ENCODE data around the gene YOD1. TPM values are rescaled to one million over a fixed set of nuclear protein-coding genes. Genes with fewer than 3 reads are reported as not detected.

Gene YOD1
- polyA plus RNA-seq, 4 donors, result 13.2 to 16.0 (median 14.0) TPM

- DNase-seq (ENCODE audit: low read depth in 4 of 4, low spot score in 2 of 4), result no peak
These were observed 21.9 kb downstream of the YOD1 start for GRCh38 chr1:207028884-207029650.

- no peak for DNase-seq (ENCODE audit: low read depth in 4 of 4, low spot score in 2 of 4)
These were observed 23.1 kb downstream of the YOD1 start for GRCh38 chr1:207027921-207028320.

- DNase-seq (ENCODE audit: low read depth in 4 of 4, low spot score in 2 of 4), result no peak
These were observed 23.7 kb downstream of the YOD1 start for GRCh38 chr1:207027206-207027777.

- DNase-seq (ENCODE audit: low read depth in 4 of 4, low spot score in 2 of 4), result no peak
These were observed 24.9 kb downstream of the YOD1 start for GRCh38 chr1:207026104-207026534.

DNA sequence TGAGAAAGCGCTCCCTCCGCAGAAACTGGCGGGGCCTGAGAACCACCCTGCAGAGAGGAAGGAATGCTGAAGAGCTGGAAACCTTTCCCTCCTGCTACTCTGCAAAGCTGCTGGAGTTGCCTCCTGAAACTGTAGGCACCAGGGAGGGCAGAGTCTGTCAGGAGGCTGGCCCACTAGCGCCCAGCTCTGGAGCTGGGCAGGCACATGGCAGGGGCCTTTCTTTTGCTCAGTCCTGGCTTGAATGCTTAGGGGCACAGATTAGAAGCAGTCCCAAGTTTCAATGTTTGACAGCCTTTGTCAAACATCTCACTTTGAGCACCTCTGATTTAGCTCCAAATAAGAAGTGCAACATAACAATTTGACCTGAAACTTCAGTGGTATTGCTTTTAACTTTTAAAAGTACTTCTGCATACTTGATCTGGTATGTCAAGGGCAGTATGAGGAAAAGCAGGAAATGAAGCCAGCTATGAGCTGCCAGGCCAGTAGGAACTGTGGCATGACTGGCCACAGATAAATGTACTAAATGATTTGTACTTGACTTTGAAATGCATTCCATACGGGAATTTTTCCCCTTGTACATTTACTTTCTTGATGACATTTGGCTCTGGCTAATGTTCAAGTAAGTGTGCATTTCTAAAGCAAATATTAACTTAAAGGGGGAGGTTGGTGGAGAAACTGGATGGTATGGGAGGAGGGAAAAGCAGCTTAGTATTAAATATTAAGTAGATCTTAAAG, 25.7 kb downstream of the YOD1 start:
- no peak for DNase-seq (ENCODE audit: low read depth in 4 of 4, low spot score in 2 of 4)

GRCh38 chr1:207024202-207025145, 26.5 kb downstream of the YOD1 start:
- DNase-seq (ENCODE audit: low read depth in 4 of 4, low spot score in 2 of 4), result no peak

- no peak for DNase-seq (ENCODE audit: low read depth in 4 of 4, low spot score in 2 of 4)
These were observed 27.9 kb downstream of the YOD1 start for GRCh38 chr1:207022996-207023679.

DNA sequence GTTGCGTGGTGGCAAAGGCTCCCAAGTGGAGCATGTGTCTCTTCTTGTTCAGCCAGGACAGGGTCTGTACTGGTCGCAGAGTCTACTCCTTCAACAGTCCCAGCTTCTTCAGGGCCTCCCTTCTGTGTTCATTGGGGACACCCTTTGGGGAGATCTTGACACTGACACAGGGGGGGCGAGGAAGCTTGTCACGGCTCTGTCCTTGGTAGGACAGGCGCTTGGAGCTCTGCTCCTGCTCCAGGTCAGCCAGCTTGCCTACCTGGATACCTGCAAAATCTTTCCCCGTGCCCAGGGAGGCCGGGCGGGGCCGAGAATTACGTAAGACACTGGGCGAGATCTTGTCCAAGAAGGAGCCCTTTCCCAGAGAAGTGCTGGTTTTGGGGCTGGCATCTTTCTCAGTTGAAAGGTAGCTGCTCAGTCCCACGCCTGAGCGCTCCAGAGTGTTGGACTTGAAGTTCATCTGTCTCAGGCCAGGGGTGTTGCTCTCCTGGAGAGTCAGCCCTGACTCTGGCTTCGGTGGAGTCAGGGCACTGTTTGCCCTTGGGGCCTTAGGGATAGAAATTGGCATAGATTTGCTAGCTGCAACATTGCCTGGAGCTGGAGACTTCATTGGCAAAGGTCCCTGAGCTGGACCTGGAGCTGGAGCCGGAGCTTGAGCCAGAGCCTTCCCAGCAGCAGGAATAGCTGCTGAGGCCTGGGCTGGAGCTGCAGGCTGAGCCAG, 29.0 kb downstream of the YOD1 start:
- no peak for DNase-seq (ENCODE audit: low read depth in 4 of 4, low spot score in 2 of 4)

DNA sequence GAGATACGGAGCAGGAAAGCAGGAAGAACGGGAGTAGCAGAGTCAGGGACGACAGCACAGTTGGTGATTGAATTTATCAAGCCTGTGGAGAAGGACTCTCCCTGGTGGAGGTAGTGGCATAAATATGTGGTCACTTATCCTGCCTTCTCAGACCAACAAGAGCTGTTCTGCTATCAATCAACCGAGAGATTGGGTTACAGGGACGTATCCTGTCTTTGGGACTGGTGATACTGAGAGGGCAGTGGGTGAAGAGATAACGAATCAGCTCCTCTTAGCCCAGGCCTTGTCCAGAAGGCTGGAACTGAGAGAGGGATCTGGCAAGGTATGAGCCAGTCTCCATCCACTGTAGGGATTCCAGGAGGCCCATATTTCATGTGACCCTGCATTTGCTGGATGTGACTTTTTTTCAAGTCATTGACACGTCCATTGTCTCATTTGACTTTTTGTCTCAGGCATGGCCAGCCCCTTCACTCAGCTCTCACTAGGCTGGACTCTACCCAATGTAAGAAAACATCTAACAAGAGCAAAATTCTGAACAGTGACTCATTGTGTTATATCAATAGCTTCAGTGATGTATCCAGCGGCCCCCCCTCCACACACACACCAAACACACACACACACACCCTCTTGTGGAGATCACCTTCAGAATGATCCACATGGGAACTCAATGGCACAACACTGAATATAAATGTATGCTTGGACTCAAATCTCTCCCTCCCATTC, 29.7 kb downstream of the YOD1 start:
- DNase-seq (ENCODE audit: low read depth in 4 of 4, low spot score in 2 of 4), result no peak

GRCh38 chr1:207020709-207021107, 30.3 kb downstream of the YOD1 start:
- no peak for DNase-seq (ENCODE audit: low read depth in 4 of 4, low spot score in 2 of 4)

DNA sequence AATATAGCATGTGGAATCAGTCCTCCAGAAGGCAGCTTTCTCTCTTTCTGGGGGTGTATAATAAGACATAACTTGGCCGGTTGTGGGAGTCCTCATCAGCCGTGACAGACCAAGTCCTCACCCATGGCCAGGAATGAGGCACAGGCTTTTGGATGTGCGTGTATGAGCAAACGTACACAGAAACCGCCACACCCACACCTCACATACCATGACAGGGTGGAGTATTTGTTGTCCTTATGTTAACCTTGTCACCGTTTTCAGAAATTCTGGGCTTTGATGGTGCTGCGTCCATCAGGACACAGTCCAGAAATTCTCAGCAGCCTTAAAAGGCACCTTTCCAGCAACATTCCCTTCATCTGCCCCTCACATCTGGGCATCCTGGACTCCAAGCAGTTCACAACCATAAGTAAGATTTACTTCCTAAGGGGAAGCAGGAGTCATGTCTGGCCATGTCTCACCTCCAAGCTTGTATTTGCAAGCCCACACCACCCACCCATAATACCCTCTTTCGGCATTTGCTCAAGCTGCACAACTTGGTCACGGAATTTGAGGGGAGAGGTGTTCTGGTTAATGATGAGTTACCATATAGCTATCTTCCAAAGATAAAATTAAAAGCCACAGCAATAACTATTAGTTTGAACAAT, 30.8 kb downstream of the YOD1 start:
- DNase-seq (ENCODE audit: low read depth in 4 of 4, low spot score in 2 of 4), result no peak

DNA sequence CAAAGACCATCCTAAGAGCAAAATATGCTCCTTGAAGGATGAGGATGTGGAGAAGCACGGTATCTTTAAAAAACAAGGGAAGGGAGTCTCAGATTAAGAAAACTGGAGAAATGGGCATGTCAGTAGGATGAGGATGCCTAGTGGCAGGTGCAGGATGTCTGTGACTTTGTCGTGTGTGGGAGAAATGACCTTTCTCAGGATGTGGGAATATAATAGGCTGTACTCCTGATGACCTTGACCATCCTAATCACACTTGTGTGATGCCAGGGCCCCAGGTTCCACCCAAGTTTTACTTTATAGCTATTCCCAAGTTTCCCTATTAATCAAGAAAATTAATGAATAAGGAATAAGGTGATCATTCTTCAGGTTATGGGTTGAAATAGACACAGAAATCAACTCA, 31.3 kb downstream of the YOD1 start:
- no peak for DNase-seq (ENCODE audit: low read depth in 4 of 4, low spot score in 2 of 4)

DNA sequence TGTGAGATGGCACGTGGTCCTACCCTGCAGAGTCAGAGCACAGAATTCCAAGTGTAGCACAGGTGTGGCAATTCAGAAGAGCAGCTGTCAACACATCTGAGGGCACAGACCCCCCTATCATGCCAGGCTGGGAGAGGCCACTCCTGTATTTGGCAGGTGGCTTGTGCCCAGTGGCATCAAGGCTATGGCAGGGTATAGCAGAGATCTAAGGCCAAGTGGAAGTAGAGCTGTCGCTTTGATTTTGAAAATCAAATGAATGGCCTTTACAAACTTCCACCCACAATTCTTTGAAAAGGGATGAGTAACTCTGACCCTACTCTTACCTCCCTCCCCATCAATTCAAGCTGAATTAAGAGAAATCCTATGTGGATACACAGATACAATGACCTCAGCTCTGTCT, 31.8 kb downstream of the YOD1 start:
- DNase-seq (ENCODE audit: low read depth in 4 of 4, low spot score in 2 of 4), result no peak

GRCh38 chr1:207018707-207019106, 32.3 kb downstream of the YOD1 start:
- DNase-seq (ENCODE audit: low read depth in 4 of 4, low spot score in 2 of 4), result no peak

DNA sequence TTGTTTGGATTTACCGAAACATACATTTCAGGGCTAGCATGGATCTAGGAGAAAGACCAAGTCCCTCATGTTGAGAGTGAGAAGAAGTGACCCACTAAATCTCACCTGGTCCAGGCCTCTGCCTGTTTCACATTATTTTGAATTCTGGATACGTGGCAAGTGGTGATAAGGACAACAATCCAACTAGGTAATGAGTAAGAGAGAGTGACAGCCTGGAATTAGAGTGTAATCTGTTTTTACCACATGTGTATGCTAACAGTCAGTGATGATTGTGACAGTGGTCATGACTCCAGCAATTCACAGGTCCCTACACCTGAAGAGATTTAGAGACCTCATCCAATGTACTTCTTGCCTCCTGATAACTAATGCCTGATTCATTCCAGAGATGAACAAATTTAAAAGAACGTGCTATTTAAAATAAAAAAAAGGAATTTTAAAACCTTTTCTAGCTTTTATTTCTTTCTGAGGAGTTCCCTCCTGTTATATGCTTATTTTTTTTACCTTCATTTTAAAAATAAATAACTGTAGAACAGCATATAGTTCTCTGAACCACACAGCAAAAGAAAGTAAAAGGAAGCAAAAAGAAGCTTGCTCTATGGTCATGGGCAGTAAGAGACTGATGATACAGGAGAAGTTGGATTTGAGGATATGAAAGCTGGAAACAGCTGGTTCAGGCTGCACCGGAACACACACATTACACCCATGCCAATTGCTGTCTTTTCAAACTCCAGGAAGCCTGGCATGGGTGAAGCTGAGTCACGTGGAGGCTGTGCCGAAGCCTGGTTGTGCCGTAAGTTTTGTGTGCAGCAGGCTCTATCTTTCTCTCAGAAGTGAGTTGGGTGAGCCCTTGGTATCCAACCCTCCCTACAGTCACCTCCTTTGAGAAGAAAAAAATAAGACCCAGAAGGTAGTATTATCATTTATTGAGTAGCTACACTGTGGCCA, 33.1 kb downstream of the YOD1 start:
- DNase-seq (ENCODE audit: low read depth in 4 of 4, low spot score in 2 of 4), result no peak

GRCh38 chr1:207015791-207016190, 35.2 kb downstream of the YOD1 start:
- DNase-seq (ENCODE audit: low read depth in 4 of 4, low spot score in 2 of 4), result no peak

DNA sequence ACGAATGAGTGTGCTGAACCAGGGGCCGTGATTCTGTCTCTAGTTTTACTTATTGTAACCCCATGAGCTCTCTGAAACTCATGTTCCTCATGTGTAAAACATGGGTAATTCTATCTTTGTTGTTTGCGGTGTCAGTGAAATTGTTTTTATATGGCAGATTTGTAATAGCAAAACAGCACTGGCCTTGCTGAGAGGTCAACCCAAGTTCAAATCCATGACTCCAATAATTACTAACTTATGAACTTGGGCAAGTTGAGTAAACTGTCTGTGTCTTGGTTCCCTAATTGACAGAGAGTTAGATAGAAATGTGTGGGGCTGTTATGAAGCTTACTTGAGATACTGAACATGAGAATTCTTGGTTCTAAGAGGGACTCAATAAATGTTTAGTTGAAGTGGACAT, 36.3 kb downstream of the YOD1 start:
- no peak for DNase-seq (ENCODE audit: low read depth in 4 of 4, low spot score in 2 of 4)
